Stimulated activated CD4-positive, alpha-beta T cell treated with anti-CD3 and anti-CD28 coated beads, Interleukin-15, amount 100 ng/mL, for 1 hour (primary cell): Measurements from ENCODE around the gene BMP7.
"Not testable (repeated sequence)": the region's sequence is repeated elsewhere in the genome, so short reads cannot be mapped to it uniquely, and the experiment has no call there.

Source experiments
- DNase-seq, 2 donors: peaks; one replicate each; pipeline ENCODE4 v3.0.0-alpha.2; 2020; ENCODE audit warnings: low read depth in 1 of 2, low spot score in 1 of 2

The BMP7 gene

GRCh38 chr20:57251344-57251743, 15.1 kb downstream of the BMP7 start:
- DNase-seq: no peak

GRCh38 chr20:57250607-57251343, 15.7 kb downstream of the BMP7 start:
- DNase-seq: no peak

GRCh38 chr20:57249772-57250171, 16.7 kb downstream of the BMP7 start:
- no peak for DNase-seq

GRCh38 chr20:57249073-57249472, 17.4 kb downstream of the BMP7 start:
- no peak for DNase-seq

- no peak for DNase-seq
These were observed 18.2 kb downstream of the BMP7 start for GRCh38 chr20:57248132-57248797.

GRCh38 chr20:57247292-57247965, 19.0 kb downstream of the BMP7 start:
- no peak for DNase-seq

- DNase-seq: no peak
These were observed 20.4 kb downstream of the BMP7 start for GRCh38 chr20:57245997-57246396.

GRCh38 chr20:57244627-57245214, 21.7 kb downstream of the BMP7 start:
- no peak for DNase-seq

- DNase-seq: no peak
These were observed 22.2 kb downstream of the BMP7 start for GRCh38 chr20:57244221-57244585.

GRCh38 chr20:57243480-57244220, 22.8 kb downstream of the BMP7 start:
- DNase-seq: no peak

- no peak for DNase-seq
These were observed 24.0 kb downstream of the BMP7 start for GRCh38 chr20:57242414-57242813.

- no peak for DNase-seq
These were observed 25.0 kb downstream of the BMP7 start for GRCh38 chr20:57241363-57241991.

- no peak for DNase-seq
These were observed 25.7 kb downstream of the BMP7 start for GRCh38 chr20:57240581-57241362.

- DNase-seq: not testable (repeated sequence)
These were observed 26.7 kb downstream of the BMP7 start for GRCh38 chr20:57239725-57240124.

- DNase-seq: not testable (repeated sequence)
These were observed 27.1 kb downstream of the BMP7 start for GRCh38 chr20:57239324-57239723.

GRCh38 chr20:57238089-57238488, 28.4 kb downstream of the BMP7 start:
- DNase-seq: no peak

- no peak for DNase-seq
These were observed 28.9 kb downstream of the BMP7 start for GRCh38 chr20:57237585-57237953.

- no peak for DNase-seq
These were observed 29.4 kb downstream of the BMP7 start for GRCh38 chr20:57236813-57237584.

GRCh38 chr20:57234556-57235251, 31.7 kb downstream of the BMP7 start:
- no peak for DNase-seq
